SU-DHL-6 (cell line): ENCODE results near the gene FCRL1.

Experiments used
- H2AFZ ChIP-seq: fragments of 200-600 bp; sonication (generic); 2 replicates; pipeline ENCODE4 v1.6.1; 2014; ENCODE audit warnings: low read depth, mild to moderate bottlenecking, moderate library complexity, mixed read lengths, antibody characterized with exemption, low read length; ENCODE audit not compliant: severe bottlenecking
- H3F3A ChIP-seq: fragments of 200-600 bp; shearing (Covaris generic); 2 replicates; pipeline ENCODE4 v1.6.0; 2016; ENCODE audit warnings: antibody characterized with exemption, mild to moderate bottlenecking; ENCODE audit not compliant: insufficient read depth
- H3K27ac ChIP-seq: fragments of 200-600 bp; sonication (generic); 2 replicates; pipeline ENCODE4 v1.5.1; 2016; ENCODE audit warnings: low read depth, mild to moderate bottlenecking, low read length, moderate library complexity, mixed read lengths
- H3K27me3 ChIP-seq: fragments of 200-600 bp; sonication (generic), shearing (Covaris generic); 2 replicates; pipeline ENCODE4 v1.6.0; 2014; ENCODE audit warnings: mild to moderate bottlenecking, low read length
- H3K36me3 ChIP-seq: fragments of 200-600 bp; sonication (generic); 2 replicates; pipeline ENCODE4 v1.6.1; 2014; ENCODE audit warnings: mild to moderate bottlenecking, low read length, mixed read lengths
- H3K4me2 ChIP-seq: fragments of 300-600, 200-600 bp; shearing (Covaris generic), sonication (generic); 2 replicates; pipeline ENCODE4 v1.6.0; 2014; ENCODE audit warnings: low read length, low read depth, mild to moderate bottlenecking; ENCODE audit not compliant: poor library complexity, severe bottlenecking
- H3K4me3 ChIP-seq: fragments of 200-600 bp; sonication (generic); 2 replicates; pipeline ENCODE4 v1.5.1; 2014; ENCODE audit warnings: antibody characterized with exemption, low read length, mild to moderate bottlenecking, mixed read lengths; ENCODE audit not compliant: insufficient read depth, poor library complexity, severe bottlenecking
- H3K79me2 ChIP-seq: fragments of 200-600 bp; sonication (generic); 2 replicates; pipeline ENCODE4 v1.6.1; 2014; ENCODE audit warnings: mild to moderate bottlenecking, low read length, moderate library complexity; ENCODE audit not compliant: insufficient read depth
- H3K9ac ChIP-seq: fragments of 200-600 bp; sonication (generic); 2 replicates; pipeline ENCODE4 v1.7.0; 2014; ENCODE audit warnings: mild to moderate bottlenecking, low read length
- H3K9me2 ChIP-seq: fragments of 200-600 bp; sonication (generic); replicated peaks from 2 replicates; pipeline ENCODE4 v1.6.1; 2014; ENCODE audit warnings: low read length; ENCODE audit not compliant: insufficient read depth
- H3K9me3 ChIP-seq: fragments of 200-600 bp; sonication (generic); 2 replicates; pipeline ENCODE4 v1.6.1; 2014; ENCODE audit warnings: low read length, mixed read lengths; ENCODE audit not compliant: insufficient read depth
- H4K20me1 ChIP-seq: fragments of 200-600 bp; sonication (generic); 2 replicates; pipeline ENCODE4 v1.6.1; 2014; ENCODE audit warnings: low read depth, mild to moderate bottlenecking, antibody characterized with exemption, low read length, moderate library complexity, mixed read lengths
- EZH2phosphoT487 ChIP-seq: fragments of 200-600 bp; sonication (generic), shearing (Covaris generic); conservative IDR thresholded peaks from 2 replicates; pipeline ENCODE4 v1.6.1; 2018; ENCODE audit warnings: mild to moderate bottlenecking, antibody characterized with exemption, low read length, moderate library complexity, mixed read lengths
- TF ChIP-seq, protein P1 (sequence below): fragments of 200-600 bp; sonication (generic); IDR thresholded peaks from one replicate; pipeline ENCODE4 v1.5.1; 2017; ENCODE audit warnings: antibody characterized with exemption, mild to moderate bottlenecking, low read length, moderate library complexity; ENCODE audit not compliant: insufficient read depth, poor library complexity, severe bottlenecking

FCRL1 gene

DNA sequence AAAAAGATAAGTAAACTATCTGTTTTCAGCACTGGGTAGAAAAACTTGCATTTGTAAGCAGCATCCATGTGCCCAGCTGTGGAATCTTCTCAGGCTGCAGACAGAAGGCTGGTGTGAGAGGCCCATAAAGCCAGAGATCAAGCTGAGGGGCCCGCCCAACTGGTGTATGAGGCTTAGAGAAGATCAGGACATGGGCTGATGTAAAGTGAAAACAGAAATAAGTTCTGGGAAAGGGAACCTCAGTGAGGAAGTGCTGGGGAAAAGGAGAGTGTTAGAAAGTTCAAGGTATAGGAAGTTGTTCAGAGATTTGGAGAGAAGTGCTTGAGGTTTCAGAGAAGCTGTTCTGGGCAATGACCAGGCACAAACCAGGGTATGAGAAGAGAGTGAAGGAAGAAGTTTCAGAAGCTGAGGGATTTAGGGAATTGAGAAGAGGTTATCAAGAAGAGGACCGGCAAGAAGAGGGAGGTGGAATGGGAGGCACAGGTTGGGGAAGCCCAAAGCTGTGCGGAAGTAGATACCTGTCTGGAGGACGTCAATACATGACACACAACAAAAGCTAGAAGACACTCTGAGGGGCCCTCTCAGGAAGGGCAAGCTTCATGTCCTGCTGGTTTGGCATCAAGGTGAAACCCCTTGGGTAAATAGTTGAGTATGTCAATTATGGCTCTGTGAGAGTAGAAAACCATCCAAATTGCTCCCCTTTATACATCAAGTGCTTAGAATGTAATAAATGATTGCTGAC lies 24.3 kb upstream of the FCRL1 start:
- H3K9ac ChIP-seq, result no peak overlapping the region
- H3K36me3 ChIP-seq, result no peaks in the 10 kb centered on the region
- no peak overlapping the region for H2AFZ ChIP-seq
- no peaks in the 10 kb centered on the region for H4K20me1 ChIP-seq
- no peak overlapping the region for H3K4me2 ChIP-seq
- no peaks in the 10 kb centered on the region for H3K9me2 ChIP-seq
- no peak overlapping the region for H3K27ac ChIP-seq
- no peaks in the 10 kb centered on the region for H3K9me3 ChIP-seq
- no peaks in the 10 kb centered on the region for H3K27me3 ChIP-seq
- H3F3A ChIP-seq, result peaks cover 10% of the 10 kb centered on the region
- no peak overlapping the region for H3K4me3 ChIP-seq
- TF ChIP-seq, protein P1, sequence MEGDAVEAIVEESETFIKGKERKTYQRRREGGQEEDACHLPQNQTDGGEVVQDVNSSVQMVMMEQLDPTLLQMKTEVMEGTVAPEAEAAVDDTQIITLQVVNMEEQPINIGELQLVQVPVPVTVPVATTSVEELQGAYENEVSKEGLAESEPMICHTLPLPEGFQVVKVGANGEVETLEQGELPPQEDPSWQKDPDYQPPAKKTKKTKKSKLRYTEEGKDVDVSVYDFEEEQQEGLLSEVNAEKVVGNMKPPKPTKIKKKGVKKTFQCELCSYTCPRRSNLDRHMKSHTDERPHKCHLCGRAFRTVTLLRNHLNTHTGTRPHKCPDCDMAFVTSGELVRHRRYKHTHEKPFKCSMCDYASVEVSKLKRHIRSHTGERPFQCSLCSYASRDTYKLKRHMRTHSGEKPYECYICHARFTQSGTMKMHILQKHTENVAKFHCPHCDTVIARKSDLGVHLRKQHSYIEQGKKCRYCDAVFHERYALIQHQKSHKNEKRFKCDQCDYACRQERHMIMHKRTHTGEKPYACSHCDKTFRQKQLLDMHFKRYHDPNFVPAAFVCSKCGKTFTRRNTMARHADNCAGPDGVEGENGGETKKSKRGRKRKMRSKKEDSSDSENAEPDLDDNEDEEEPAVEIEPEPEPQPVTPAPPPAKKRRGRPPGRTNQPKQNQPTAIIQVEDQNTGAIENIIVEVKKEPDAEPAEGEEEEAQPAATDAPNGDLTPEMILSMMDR, result no peak
- no peak for TF ChIP-seq EZH2phosphoT487
- H3K79me2 ChIP-seq, result no peaks in the 10 kb centered on the region

GRCh38 chr1:157842939-157843338 lies 23.0 kb upstream of the FCRL1 start:
- H3K9ac ChIP-seq, result no peak overlapping the region
- H3K27ac ChIP-seq, result no peak overlapping the region
- no peak overlapping the region for H3K4me2 ChIP-seq
- no peaks in the 10 kb centered on the region for H4K20me1 ChIP-seq
- H3K79me2 ChIP-seq, result no peaks in the 10 kb centered on the region
- H3K27me3 ChIP-seq, result no peaks in the 10 kb centered on the region
- H3K4me3 ChIP-seq, result no peak overlapping the region
- H3K36me3 ChIP-seq, result no peaks in the 10 kb centered on the region
- no peaks in the 10 kb centered on the region for H3K9me2 ChIP-seq
- no peak overlapping the region for H2AFZ ChIP-seq
- TF ChIP-seq EZH2phosphoT487, result no peak
- TF ChIP-seq, protein P1, result no peak
- H3F3A ChIP-seq, result 0 out of 2 replicates have a peak, but pooled peaks cover 3% of the 10 kb centered on the region
- no peaks in the 10 kb centered on the region for H3K9me3 ChIP-seq

- no peak within 1 kb of the TSS for H3K27ac ChIP-seq
- TF ChIP-seq EZH2phosphoT487, result no peak
- TF ChIP-seq, protein P1, result no peak
- no peak within 1 kb of the TSS for H3K4me2 ChIP-seq
- H3K27me3 ChIP-seq, result no peaks in the 10 kb centered on the region
- H4K20me1 ChIP-seq, result no peaks in the 10 kb centered on the region
- no peak within 1 kb of the TSS for H3K4me3 ChIP-seq
- no peak within 1 kb of the TSS for H3K9ac ChIP-seq
- H2AFZ ChIP-seq, result no peak within 1 kb of the TSS
- 0 out of 2 replicates have a peak, but pooled peaks cover 3% of the 10 kb centered on the region for H3F3A ChIP-seq
- H3K9me3 ChIP-seq, result no peaks in the 10 kb centered on the region
- H3K9me2 ChIP-seq, result no peaks in the 10 kb centered on the region
- no peaks in the 10 kb centered on the region for H3K79me2 ChIP-seq
- no peaks in the 10 kb centered on the region for H3K36me3 ChIP-seq
These were observed 21.8 kb upstream of the FCRL1 start, which contains the start of gene CD5L for GRCh38 chr1:157841708-157842107. TSS of gene CD5L (minus strand) at chr1:157841808. CDS start at chr1:157841701, 107 bp downstream.
